Measurements from ENCODE around the gene DNAL4. TPM values are rescaled to one million over a fixed set of nuclear protein-coding genes. Genes with fewer than 3 reads are reported as not detected.

DNAL4 gene
- polyA plus RNA-seq, 2 of the 4 experiments (the other 2 are of a cell fraction) = 7.7 to 9.8 TPM

- POLR2A ChIA-PET = no interaction called here
- no peak overlapping the region for H3K4me2 ChIP-seq
- peaks cover 13% of the 10 kb centered on the region for H3K4me1 ChIP-seq
- no peaks in the 10 kb centered on the region for H3K9me3 ChIP-seq
- TF ChIP-seq MAZ (IDR thresholded peaks at IDR 0.05; ENCODE audit: borderline replicate concordance, low read depth, low read length) (no peak), HOXA7 (CRISPR knock-in tag; IDR thresholded peaks at IDR 0.05) (no peak), RCOR1 (IDR thresholded peaks at IDR 0.05; ENCODE audit: low read depth, low read length) (no peak), ZC3H11A (IDR thresholded peaks at IDR 0.05) (no peak), MAFK (IDR thresholded peaks at IDR 0.05; ENCODE audit: partially characterized antibody) (no peak), USF2 (IDR thresholded peaks at IDR 0.05) (no peak), BHLHE40 (IDR thresholded peaks at IDR 0.05; ENCODE audit: low read depth, low read length) (no peak), TP53 (CRISPR knock-in tag; IDR thresholded peaks at IDR 0.05) (no peak), SREBF2 (IDR thresholded peaks at IDR 0.05) (no peak), ZSCAN20 (CRISPR knock-in tag; IDR thresholded peaks at IDR 0.05) (no peak), ESRRA (IDR thresholded peaks at IDR 0.05; ENCODE audit: borderline replicate concordance, low read length) (no peak), KDM1A (IDR thresholded peaks at IDR 0.05; ENCODE audit: low read depth) (no peak), EHF (CRISPR knock-in tag; IDR thresholded peaks at IDR 0.05) (no peak), HDAC2 (IDR thresholded peaks at IDR 0.05) (no peak), CHD4 (IDR thresholded peaks at IDR 0.05; ENCODE audit: borderline replicate concordance) (no peak)
- no peak overlapping the region for H3K27ac ChIP-seq
- WGBS (ENCODE audit: missing lambda C conversion rate) = 95% methylated on average over 15 of the region's 15 CpGs
- H3K4me3 ChIP-seq = no peak overlapping the region
- CTCF ChIA-PET = interaction anchor here (1.7 to 6.0 kb wide), 3 partner anchors 15 to 28 kb away, joined by 4 to 45 read pairs (median 8); partner anchors contain the start of gene SUN2
- ATAC-seq (no peak), DNase-seq (ENCODE audit: low read depth in 1 of 2, low spot score in 1 of 2) (no peak), FAIRE-seq (no peak)
These were observed 9.9 kb downstream of the DNAL4 start for GRCh38 chr22:38784035-38784434.

- no peak for TF ChIP-seq HES2 (IDR thresholded peaks at IDR 0.05)
- TF ChIP-seq HEYL (CRISPR knock-in tag; IDR thresholded peaks at IDR 0.05) = no peak
- TF ChIP-seq HDAC2 (IDR thresholded peaks at IDR 0.05) = no peak
- Histone ChIP-seq H3K4me2 (no peak overlapping the region), H3K4me1 (peaks cover 4% of the 10 kb centered on the region), H3K27ac (no peak overlapping the region; a peak in 1 of 6 replicates), H3K9me3 (no peaks in the 10 kb centered on the region), H3K4me3 (no peak overlapping the region)
- ATAC-seq (no peak), FAIRE-seq (no peak), DNase-seq (ENCODE audit: low read depth in 1 of 2, low spot score in 1 of 2) (no peak)
- whole genome bisulfite sequencing (ENCODE audit: missing lambda C conversion rate) = 78% methylated on average over 5 of the region's 14 CpGs
- POLR2A ChIA-PET = no interaction called here
- CTCF ChIA-PET = interaction anchor here (1.0 to 6.0 kb wide), 4 partner anchors 12 to 27 kb away, joined by 3 to 45 read pairs (median 6); partner anchors contain the start of gene SUN2
These were observed 10.8 kb downstream of the DNAL4 start for GRCh38 chr22:38783095-38783615.

GRCh38 chr22:38782402-38783094, 11.4 kb downstream of the DNAL4 start:
- ATAC-seq (no peak), DNase-seq (ENCODE audit: low read depth in 1 of 2, low spot score in 1 of 2) (no peak), FAIRE-seq (no peak)
- no peaks in the 10 kb centered on the region for H3K9me3 ChIP-seq
- H3K4me3 ChIP-seq = no peak overlapping the region
- no peak overlapping the region for H3K27ac ChIP-seq
- TF ChIP-seq PBX3 (IDR thresholded peaks at IDR 0.05) = no peak
- TF ChIP-seq RARB (CRISPR knock-in tag; IDR thresholded peaks at IDR 0.05) = no peak
- no peak for TF ChIP-seq POLR2A (IDR thresholded peaks at IDR 0.05; ENCODE audit: low read length)
- TF ChIP-seq SREBF2 (IDR thresholded peaks at IDR 0.05) = no peak
- no peak for TF ChIP-seq POLR2AphosphoS2 (conservative IDR thresholded peaks at IDR 0.05; ENCODE audit: low read length)
- no peak for TF ChIP-seq CHD2 (IDR thresholded peaks at IDR 0.05; ENCODE audit: low read length, partially characterized antibody)
- TF ChIP-seq PHF8 (IDR thresholded peaks at IDR 0.05; ENCODE audit: borderline replicate concordance, low read depth) = no peak
- no peak for TF ChIP-seq RFX5 (IDR thresholded peaks at IDR 0.05)
- TF ChIP-seq RNF2 (IDR thresholded peaks at IDR 0.05; ENCODE audit: borderline replicate concordance, low read depth) = no peak
- TF ChIP-seq NFE2L2 (conservative IDR thresholded peaks at IDR 0.05; ENCODE audit: low read length) = no peak
- TF ChIP-seq MAZ (IDR thresholded peaks at IDR 0.05; ENCODE audit: borderline replicate concordance, low read depth, low read length) = no peak
- no peak overlapping the region for H3K4me2 ChIP-seq
- no peaks in the 10 kb centered on the region for H3K4me1 ChIP-seq
- WGBS (ENCODE audit: missing lambda C conversion rate) = 75% methylated on average over 13 of the region's 13 CpGs
- CTCF ChIA-PET = interaction anchor here (0.6 to 6.0 kb wide), 8 partner anchors 11 to 353 kb away, joined by 3 to 45 read pairs (median 6); partner anchors contain the start of gene SUN2
- POLR2A ChIA-PET = no interaction called here
